Urothelium cell line (cell line): Measurements from ENCODE around the gene PRRG3.
A peak's percentile ranks its signal among the peaks of the same experiment; 100 is the strongest.
"Not testable (repeated sequence)": the region's sequence is repeated elsewhere in the genome, so short reads cannot be mapped to it uniquely, and the experiment has no call there.

Source experiments
- DNase-seq: peaks from one replicate; pipeline ENCODE4 v3.0.0; 2011; ENCODE audit warnings: low spot score, mixed read lengths
- FAIRE-seq: peaks from 2 replicates; lab custom pipeline; 2011; peaks lifted over from hg19 to GRCh38; lab: Jason Lieb, UNC

The PRRG3 gene

GRCh38 chrX:151694661-151695582 is at the start of gene PRRG3:
PRRG3 (plus strand) TSS chrX:151695458; CDS start chrX:151698815, 3,357 bp downstream.
- no peak for FAIRE-seq
- DNase-seq = no peak

- FAIRE-seq (no peak), DNase-seq (no peak)
These were observed 20.0 kb upstream of the PRRG3 start for GRCh38 chrX:151675121-151675746.

GRCh38 chrX:151676196-151676595 is 19.1 kb upstream of the PRRG3 start:
- FAIRE-seq = no peak
- DNase-seq = no peak

GRCh38 chrX:151679798-151680402 is 15.4 kb upstream of the PRRG3 start:
- DNase-seq (no peak), FAIRE-seq (no peak)

- FAIRE-seq = no peak
- peak; percentile 53 for DNase-seq
These were observed 14.5 kb upstream of the PRRG3 start for GRCh38 chrX:151680805-151681204.

GRCh38 chrX:151687635-151688034 is 7.6 kb upstream of the PRRG3 start:
- FAIRE-seq = no peak
- DNase-seq = no peak

GRCh38 chrX:151688695-151689094 is 6.6 kb upstream of the PRRG3 start:
- DNase-seq = no peak
- FAIRE-seq = no peak

- DNase-seq = no peak
- no peak for FAIRE-seq
These were observed 2.4 kb upstream of the PRRG3 start for GRCh38 chrX:151692825-151693224.

- FAIRE-seq = no peak
- DNase-seq = no peak
These were observed 1.1 kb upstream of the PRRG3 start for GRCh38 chrX:151694121-151694520.

GRCh38 chrX:151695583-151696340 is 504 bp downstream of the PRRG3 start:
- FAIRE-seq = no peak
- DNase-seq = no peak

- not testable (repeated sequence) for DNase-seq, FAIRE-seq
These were observed 1.8 kb downstream of the PRRG3 start for GRCh38 chrX:151697082-151697481.

GRCh38 chrX:151697522-151697921 is 2.3 kb downstream of the PRRG3 start:
- peak; percentile 40 for DNase-seq
- FAIRE-seq = no peak

- FAIRE-seq (no peak), DNase-seq (no peak)
These were observed 3.2 kb downstream of the PRRG3 start for GRCh38 chrX:151698485-151698884.

GRCh38 chrX:151699746-151700145 is 4.5 kb downstream of the PRRG3 start:
- DNase-seq (no peak), FAIRE-seq (no peak)

- no peak for DNase-seq
- no peak for FAIRE-seq
These were observed 5.3 kb downstream of the PRRG3 start for GRCh38 chrX:151700581-151700980.

GRCh38 chrX:151701071-151701470 is 5.8 kb downstream of the PRRG3 start:
- DNase-seq = no peak
- FAIRE-seq = no peak

- DNase-seq (no peak), FAIRE-seq (no peak)
These were observed 6.3 kb downstream of the PRRG3 start for GRCh38 chrX:151701531-151701930.

- FAIRE-seq (no peak), DNase-seq (no peak)
These were observed 6.9 kb downstream of the PRRG3 start for GRCh38 chrX:151702026-151702714.

GRCh38 chrX:151702741-151703340 is 7.6 kb downstream of the PRRG3 start:
- DNase-seq (no peak), FAIRE-seq (no peak)

- FAIRE-seq (no peak), DNase-seq (peak; percentile 28)
These were observed 8.2 kb downstream of the PRRG3 start for GRCh38 chrX:151703487-151703886.
